ENCODE results near the gene IDI1.
A peak's percentile ranks its signal among the peaks of the same experiment; 100 is the strongest.

DNA sequence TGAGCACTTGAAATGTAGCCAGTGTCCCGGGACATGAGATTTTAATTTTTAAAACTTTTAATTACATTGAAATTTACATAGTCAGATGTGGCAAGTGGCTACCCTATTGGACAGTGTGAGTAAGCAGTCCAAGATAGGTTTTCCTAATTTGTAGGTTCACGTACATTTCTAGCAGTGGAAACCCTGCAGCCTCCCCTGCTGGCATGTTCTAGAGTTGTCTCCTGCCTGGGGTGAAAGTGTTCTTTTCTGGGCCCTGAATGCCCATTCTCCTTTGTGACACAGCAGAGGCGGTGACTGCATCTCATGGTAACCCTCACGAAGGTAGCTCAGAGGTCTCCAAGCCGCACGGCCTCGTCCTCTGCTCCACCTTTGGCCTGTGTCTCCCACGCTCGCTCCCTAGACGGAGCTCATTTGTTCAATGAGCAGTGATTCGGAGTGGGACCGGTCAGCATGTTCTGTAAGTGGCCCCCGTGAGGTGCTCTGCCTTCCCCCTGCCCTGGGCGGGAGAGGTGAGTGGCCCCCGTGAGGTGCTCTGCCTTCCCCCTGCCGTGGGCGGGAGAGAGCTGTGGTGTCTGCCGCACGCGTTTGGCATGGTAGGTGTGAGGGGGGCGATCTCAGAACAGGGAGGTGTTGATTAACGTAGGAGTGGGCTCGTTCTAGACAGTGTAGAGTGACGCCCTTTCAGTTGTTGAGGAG lies 25.3 kb upstream of the IDI1 start:
- TF ChIP-seq, protein P1, sequence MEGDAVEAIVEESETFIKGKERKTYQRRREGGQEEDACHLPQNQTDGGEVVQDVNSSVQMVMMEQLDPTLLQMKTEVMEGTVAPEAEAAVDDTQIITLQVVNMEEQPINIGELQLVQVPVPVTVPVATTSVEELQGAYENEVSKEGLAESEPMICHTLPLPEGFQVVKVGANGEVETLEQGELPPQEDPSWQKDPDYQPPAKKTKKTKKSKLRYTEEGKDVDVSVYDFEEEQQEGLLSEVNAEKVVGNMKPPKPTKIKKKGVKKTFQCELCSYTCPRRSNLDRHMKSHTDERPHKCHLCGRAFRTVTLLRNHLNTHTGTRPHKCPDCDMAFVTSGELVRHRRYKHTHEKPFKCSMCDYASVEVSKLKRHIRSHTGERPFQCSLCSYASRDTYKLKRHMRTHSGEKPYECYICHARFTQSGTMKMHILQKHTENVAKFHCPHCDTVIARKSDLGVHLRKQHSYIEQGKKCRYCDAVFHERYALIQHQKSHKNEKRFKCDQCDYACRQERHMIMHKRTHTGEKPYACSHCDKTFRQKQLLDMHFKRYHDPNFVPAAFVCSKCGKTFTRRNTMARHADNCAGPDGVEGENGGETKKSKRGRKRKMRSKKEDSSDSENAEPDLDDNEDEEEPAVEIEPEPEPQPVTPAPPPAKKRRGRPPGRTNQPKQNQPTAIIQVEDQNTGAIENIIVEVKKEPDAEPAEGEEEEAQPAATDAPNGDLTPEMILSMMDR (conservative IDR thresholded peaks at IDR 0.05; ENCODE audit: low read length): peak; percentile 56
- no peak for TF ChIP-seq EZH2phosphoT487 (IDR thresholded peaks at IDR 0.05; ENCODE audit: borderline replicate concordance)

Data from Loucy (cell line).